ENCODE results near the gene PRKCA. TPM values are rescaled to one million over a fixed set of nuclear protein-coding genes. Genes with fewer than 3 reads are reported as not detected.

PRKCA gene
- total and polyA plus RNA-seq, 2 donors from 2014 or later: 8.0 to 50.8 TPM

- Histone ChIP-seq H3K27me3 (ENCODE audit: control insufficient read depth, insufficient read depth, low read length) (no peaks in the 10 kb centered on the region), H3K9me3 (ENCODE audit: control insufficient read depth in 2 of 3, insufficient read depth in 1 of 3, low read length in 3 of 3) (no peaks in the 10 kb centered on the region), H3K4me3 (ENCODE audit: low read length in 3 of 3) (no peak overlapping the region), H3K9ac (ENCODE audit: low read length in 3 of 3) (no peak overlapping the region), H3K27ac (ENCODE audit: low read depth in 2 of 2, low read length in 2 of 2) (no peak overlapping the region), H3K36me3 (ENCODE audit: control insufficient read depth in 2 of 3, insufficient read depth in 3 of 3, low read length in 3 of 3) (no peaks in the 10 kb centered on the region), H3K4me1 (ENCODE audit: control insufficient read depth in 2 of 3, insufficient read depth in 2 of 3, low read depth in 1 of 3, low read length in 3 of 3) (peaks cover 0 to 10% (median 1%) of the 10 kb centered on the region in 3 donors)
- intact Hi-C loops (cut with DNase I): no loop called here
- no peak for DNase-seq
- no peak for FAIRE-seq
- TF ChIP-seq, protein P1, sequence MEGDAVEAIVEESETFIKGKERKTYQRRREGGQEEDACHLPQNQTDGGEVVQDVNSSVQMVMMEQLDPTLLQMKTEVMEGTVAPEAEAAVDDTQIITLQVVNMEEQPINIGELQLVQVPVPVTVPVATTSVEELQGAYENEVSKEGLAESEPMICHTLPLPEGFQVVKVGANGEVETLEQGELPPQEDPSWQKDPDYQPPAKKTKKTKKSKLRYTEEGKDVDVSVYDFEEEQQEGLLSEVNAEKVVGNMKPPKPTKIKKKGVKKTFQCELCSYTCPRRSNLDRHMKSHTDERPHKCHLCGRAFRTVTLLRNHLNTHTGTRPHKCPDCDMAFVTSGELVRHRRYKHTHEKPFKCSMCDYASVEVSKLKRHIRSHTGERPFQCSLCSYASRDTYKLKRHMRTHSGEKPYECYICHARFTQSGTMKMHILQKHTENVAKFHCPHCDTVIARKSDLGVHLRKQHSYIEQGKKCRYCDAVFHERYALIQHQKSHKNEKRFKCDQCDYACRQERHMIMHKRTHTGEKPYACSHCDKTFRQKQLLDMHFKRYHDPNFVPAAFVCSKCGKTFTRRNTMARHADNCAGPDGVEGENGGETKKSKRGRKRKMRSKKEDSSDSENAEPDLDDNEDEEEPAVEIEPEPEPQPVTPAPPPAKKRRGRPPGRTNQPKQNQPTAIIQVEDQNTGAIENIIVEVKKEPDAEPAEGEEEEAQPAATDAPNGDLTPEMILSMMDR (IDR thresholded peaks at IDR 0.05; ENCODE audit: borderline replicate concordance, extremely low read depth, insufficient read depth): no peak
Measured at GRCh38 chr17:66420961-66421371, 118.6 kb downstream of the PRKCA start.

GRCh38 chr17:66422186-66422585, 119.8 kb downstream of the PRKCA start:
- no peaks in the 10 kb centered on the region for H3K27me3 ChIP-seq (ENCODE audit: control insufficient read depth, insufficient read depth, low read length)
- TF ChIP-seq, protein P1 (IDR thresholded peaks at IDR 0.05; ENCODE audit: borderline replicate concordance, extremely low read depth, insufficient read depth): no peak
- peaks cover 0 to 3% (median 0%) of the 10 kb centered on the region in 3 donors for H3K9me3 ChIP-seq (ENCODE audit: control insufficient read depth in 2 of 3, insufficient read depth in 1 of 3, low read length in 3 of 3)
- no peak for DNase-seq
- H3K9ac ChIP-seq (ENCODE audit: low read length in 3 of 3): no peak overlapping the region
- FAIRE-seq: no peak
- no peak overlapping the region for H3K27ac ChIP-seq (ENCODE audit: low read depth in 2 of 2, low read length in 2 of 2)
- H3K4me1 ChIP-seq (ENCODE audit: control insufficient read depth in 2 of 3, insufficient read depth in 2 of 3, low read depth in 1 of 3, low read length in 3 of 3): peaks cover 0 to 2% (median 0%) of the 10 kb centered on the region in 3 donors
- H3K4me3 ChIP-seq (ENCODE audit: low read length in 3 of 3): no peak overlapping the region
- H3K36me3 ChIP-seq (ENCODE audit: control insufficient read depth in 2 of 3, insufficient read depth in 3 of 3, low read length in 3 of 3): no peaks in the 10 kb centered on the region
- intact Hi-C loops (cut with DNase I): no loop called here

DNA sequence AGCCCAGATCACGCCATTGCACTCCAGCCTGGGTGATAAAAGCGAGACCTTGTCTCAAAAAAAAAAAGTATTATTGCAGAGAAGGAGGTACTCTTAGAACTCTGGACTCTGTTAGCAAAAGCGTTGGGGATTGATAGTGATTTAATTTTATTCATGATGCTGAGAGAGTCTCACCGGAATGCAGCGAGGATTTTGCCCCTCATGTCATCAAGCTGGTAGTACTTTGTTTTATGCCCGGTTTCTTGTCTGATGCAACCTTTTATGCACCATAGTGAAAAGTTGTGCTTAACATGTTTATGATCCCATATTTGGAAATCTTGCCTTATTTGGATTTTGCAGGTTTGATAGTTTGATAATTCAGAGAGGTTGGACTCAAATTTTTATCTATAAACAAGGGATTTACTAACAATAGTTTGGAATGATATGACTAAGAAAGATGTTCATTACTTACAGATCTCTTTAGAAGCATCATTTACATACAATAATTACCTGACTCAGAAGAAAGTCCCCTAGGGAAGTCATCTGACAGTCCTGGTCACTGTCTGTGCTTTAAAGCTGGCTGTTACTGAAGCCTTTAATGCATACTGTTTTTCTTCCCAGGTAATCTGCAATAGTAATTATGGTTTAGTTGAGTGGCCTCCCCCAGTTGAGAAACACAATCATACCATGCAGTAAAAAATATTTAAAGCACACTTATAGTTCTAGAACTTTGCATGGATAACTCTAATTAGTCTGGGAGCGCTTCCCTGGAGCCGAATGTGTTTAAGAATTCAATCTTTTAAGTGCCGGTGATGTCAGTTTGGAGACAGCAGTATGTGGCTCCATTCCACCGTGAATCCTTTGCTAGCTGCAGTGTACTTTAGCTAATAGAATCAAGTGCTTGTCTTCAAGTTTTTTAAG, 120.9 kb downstream of the PRKCA start:
- no peaks in the 10 kb centered on the region for H3K4me1 ChIP-seq (ENCODE audit: control insufficient read depth in 2 of 3, insufficient read depth in 2 of 3, low read depth in 1 of 3, low read length in 3 of 3)
- no peaks in the 10 kb centered on the region for H3K36me3 ChIP-seq (ENCODE audit: control insufficient read depth in 2 of 3, insufficient read depth in 3 of 3, low read length in 3 of 3)
- no peak overlapping the region for H3K27ac ChIP-seq (ENCODE audit: low read depth in 2 of 2, low read length in 2 of 2)
- intact Hi-C loops (cut with DNase I): no loop called here
- H3K9me3 ChIP-seq (ENCODE audit: control insufficient read depth in 2 of 3, insufficient read depth in 1 of 3, low read length in 3 of 3): peaks cover 0 to 3% (median 0%) of the 10 kb centered on the region in 3 donors
- FAIRE-seq: no peak
- H3K27me3 ChIP-seq (ENCODE audit: control insufficient read depth, insufficient read depth, low read length): no peaks in the 10 kb centered on the region
- no peak overlapping the region for H3K9ac ChIP-seq (ENCODE audit: low read length in 3 of 3)
- no peak overlapping the region for H3K4me3 ChIP-seq (ENCODE audit: low read length in 3 of 3)
- TF ChIP-seq, protein P1 (IDR thresholded peaks at IDR 0.05; ENCODE audit: borderline replicate concordance, extremely low read depth, insufficient read depth): no peak
- no peak for DNase-seq
